ENCODE measurements around the gene PPP1R13L.
"Not testable (repeated sequence)": the region's sequence is repeated elsewhere in the genome, so short reads cannot be mapped to it uniquely, and the experiment has no call there.

Gene PPP1R13L

DNA sequence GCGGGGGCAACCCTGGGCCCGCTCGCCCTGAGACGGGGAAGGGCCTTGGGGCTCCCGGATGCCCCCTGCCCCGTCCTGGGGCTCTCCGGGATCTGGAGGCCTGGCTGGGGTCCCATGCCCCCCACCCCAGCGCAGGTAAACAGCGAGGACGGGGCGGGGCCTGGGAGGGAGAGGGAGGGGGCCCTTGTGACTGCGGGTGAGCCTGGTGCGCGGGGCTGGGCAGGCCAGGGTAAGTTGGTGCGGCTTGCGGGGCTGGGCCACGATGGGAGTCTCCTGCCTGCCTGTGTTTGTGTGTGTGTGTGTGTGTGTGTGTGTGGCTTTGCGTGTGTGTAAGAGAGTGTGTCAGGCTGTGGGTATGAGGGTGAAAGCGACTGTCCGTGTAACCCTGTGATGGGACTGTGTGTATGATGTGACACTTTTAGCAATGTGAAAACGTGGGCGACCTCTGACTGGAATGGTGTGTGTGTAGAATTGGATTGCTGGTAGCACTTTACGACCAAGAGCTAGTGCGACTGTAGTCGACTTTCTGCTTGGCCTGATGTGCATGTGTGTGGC is 63.9 kb downstream of the PPP1R13L start:
- TF ChIP-seq, protein P1, sequence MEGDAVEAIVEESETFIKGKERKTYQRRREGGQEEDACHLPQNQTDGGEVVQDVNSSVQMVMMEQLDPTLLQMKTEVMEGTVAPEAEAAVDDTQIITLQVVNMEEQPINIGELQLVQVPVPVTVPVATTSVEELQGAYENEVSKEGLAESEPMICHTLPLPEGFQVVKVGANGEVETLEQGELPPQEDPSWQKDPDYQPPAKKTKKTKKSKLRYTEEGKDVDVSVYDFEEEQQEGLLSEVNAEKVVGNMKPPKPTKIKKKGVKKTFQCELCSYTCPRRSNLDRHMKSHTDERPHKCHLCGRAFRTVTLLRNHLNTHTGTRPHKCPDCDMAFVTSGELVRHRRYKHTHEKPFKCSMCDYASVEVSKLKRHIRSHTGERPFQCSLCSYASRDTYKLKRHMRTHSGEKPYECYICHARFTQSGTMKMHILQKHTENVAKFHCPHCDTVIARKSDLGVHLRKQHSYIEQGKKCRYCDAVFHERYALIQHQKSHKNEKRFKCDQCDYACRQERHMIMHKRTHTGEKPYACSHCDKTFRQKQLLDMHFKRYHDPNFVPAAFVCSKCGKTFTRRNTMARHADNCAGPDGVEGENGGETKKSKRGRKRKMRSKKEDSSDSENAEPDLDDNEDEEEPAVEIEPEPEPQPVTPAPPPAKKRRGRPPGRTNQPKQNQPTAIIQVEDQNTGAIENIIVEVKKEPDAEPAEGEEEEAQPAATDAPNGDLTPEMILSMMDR (IDR thresholded peaks at IDR 0.05) = no peak
- no peak for TF ChIP-seq ZFX (IDR thresholded peaks at IDR 0.05; ENCODE audit: borderline replicate concordance)
- peak overlapping the region; percentile 34 for H3K27ac ChIP-seq

GRCh38 chr19:45340232-45340898 is 64.5 kb downstream of the PPP1R13L start, which contains the start of gene KLC3:
TSS of gene KLC3 (plus strand) at chr19:45340750. CDS start at chr19:45345542, 4,792 bp downstream.
- TF ChIP-seq ZFX (IDR thresholded peaks at IDR 0.05; ENCODE audit: borderline replicate concordance) = no peak
- TF ChIP-seq, protein P1 (IDR thresholded peaks at IDR 0.05) = no peak
- peak within 1 kb of the TSS; percentile 34 for H3K27ac ChIP-seq

- no peak for TF ChIP-seq ZFX (IDR thresholded peaks at IDR 0.05; ENCODE audit: borderline replicate concordance)
- TF ChIP-seq, protein P1 (IDR thresholded peaks at IDR 0.05) = no peak
- H3K27ac ChIP-seq = no peak overlapping the region
These were observed 65.2 kb downstream of the PPP1R13L start for GRCh38 chr19:45339629-45340028.

DNA sequence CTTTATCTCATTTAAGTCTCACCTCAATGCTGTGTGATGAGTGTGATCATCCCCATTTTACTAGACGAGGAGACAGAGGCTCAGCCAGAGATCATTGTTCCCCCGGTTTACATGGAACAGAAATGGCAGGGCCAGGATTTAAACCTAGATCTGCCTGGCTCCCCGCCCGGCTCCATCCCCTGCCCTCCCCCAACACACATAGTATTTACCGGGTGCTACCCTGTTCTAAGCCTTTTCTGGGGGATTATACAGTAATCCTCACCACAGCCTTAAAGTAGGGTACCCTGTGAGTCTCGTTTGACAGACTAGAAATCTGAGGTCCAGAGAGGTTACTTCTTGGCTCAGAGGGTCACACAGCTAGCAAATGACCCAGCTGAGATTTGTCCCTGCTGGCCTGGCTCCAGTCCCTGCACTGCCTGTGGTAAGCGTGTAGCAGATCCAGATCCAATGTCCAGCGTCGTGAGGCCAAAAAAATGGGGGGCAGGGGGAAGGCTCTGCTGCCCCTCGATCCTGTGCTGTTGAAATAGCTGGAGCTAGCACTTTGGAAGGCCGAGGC is 68.1 kb downstream of the PPP1R13L start:
- H3K27ac ChIP-seq = no peak overlapping the region
- TF ChIP-seq ZFX (IDR thresholded peaks at IDR 0.05; ENCODE audit: borderline replicate concordance) = no peak

DNA sequence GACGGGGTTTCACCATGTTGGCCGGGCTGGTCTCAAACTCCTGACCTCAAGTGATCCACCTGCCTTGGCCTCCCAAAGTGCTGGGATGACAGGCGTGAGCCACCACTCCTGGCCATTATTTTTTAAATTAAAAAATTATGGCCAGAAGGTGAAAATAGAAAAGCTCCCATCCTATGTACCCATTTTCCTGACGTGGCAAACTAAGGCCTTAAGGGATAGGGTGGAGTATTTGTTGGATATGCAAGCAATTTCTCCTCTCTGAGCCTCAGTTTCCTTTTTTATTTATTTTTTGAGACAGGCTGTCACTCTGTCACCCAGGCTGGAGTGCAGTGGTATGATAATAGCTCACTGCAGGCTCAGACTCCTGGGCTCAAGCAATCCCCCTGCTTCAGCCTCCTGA is 70.0 kb downstream of the PPP1R13L start:
- not testable (repeated sequence) for H3K27ac ChIP-seq

DNA sequence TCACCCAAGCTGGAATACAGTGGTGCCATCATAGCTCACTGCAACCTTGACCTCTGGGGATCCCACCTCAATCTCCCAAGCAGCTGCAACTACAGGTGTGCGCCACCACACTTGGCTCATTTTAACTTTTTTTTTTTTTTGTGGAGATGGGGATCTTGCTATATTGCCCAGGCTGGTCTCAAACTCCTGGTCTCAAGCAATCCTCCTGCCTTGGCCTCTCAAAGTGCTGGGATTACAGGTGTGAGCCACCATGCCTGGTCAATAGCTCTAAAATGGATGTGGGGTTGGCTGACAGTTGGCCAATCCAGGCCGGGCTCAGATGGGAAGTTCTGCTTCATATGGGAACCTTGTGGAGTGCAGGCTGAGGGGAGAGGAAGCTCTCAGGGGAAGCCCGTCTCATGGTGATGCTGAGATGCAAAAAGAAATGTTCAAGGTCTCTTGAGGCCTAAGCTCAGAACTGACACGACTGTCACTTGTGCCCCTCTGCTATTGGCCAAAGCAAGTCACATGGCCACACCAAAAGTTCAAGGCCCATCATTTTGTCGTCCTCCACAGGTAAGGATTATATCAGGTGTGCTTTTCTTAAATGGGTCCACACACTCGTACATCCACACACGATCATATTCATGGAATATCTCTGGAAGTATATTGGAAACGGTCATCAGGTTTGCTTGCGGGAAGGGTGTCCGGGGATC is 71.1 kb downstream of the PPP1R13L start:
- no peak overlapping the region for H3K27ac ChIP-seq
- TF ChIP-seq, protein P1 (IDR thresholded peaks at IDR 0.05) = no peak
- TF ChIP-seq ZFX (IDR thresholded peaks at IDR 0.05; ENCODE audit: borderline replicate concordance) = no peak

- TF ChIP-seq, protein P1 (IDR thresholded peaks at IDR 0.05) = no peak
- no peak for TF ChIP-seq ZFX (IDR thresholded peaks at IDR 0.05; ENCODE audit: borderline replicate concordance)
- H3K27ac ChIP-seq = no peak overlapping the region
These were observed 73.5 kb downstream of the PPP1R13L start for GRCh38 chr19:45331411-45331810.

All from 22Rv1 (cell line).